ENCODE data around the gene DDAH1. TPM values are rescaled to one million over a fixed set of nuclear protein-coding genes. Genes with fewer than 3 reads are reported as not detected.

Gene DDAH1
- total RNA-seq, 1 donor = 89.0 TPM

DNA sequence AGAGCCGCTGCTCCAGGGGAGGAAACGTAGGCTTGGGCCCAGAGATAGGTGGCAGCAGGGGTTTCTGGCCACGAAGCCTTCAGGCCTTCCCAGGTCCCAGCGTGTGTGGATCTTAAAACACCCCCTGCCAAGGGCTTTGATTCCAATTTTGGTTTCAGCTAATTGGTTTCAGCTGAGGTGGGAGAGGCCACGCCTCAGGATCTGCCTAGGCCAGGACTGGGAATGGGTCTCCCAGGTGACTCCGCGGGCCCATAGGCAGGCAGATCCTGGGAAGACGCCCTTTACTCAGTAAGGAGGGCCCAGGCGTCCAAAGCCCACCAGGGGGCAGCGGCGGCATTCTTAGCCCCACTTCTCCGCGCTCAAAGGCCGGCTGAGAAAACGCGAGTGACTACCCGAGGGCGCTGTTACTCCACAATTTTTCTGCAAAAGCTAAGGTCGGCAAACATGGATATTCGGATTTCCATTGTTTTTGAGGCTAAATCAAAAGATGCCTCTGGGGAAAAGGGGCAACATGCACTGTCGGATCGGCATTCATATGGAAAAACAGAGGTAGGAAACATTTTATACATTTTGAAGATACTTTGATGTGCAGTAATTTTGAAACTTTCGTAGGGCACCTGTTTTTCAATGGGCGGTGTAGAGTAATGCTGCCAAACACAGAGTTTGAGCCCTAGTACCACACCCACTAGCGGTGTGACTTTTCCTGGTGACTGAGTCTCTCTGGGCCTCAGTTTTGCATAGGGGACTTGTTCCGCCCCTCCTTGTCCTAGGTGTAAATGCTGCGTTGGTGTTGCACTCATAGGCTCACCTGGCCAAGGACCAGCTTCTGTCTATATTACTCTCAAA lies 156.7 kb downstream of the DDAH1 start:
- H3K4me2 ChIP-seq (ENCODE audit: insufficient read depth, low read length) = peak overlapping the region; percentile 1
- no peak overlapping the region for H3K4me3 ChIP-seq (ENCODE audit: insufficient read depth, low read length)
- no peak overlapping the region for H2AFZ ChIP-seq (ENCODE audit: low read length)
- H3K79me2 ChIP-seq (ENCODE audit: insufficient read depth, low read length) = no peaks in the 10 kb centered on the region
- H3K9me3 ChIP-seq (ENCODE audit: low read depth, low read length) = no peaks in the 10 kb centered on the region
- H3K4me1 ChIP-seq (ENCODE audit: insufficient read depth, low read length) = peaks cover 23% of the 10 kb centered on the region
- DNase-seq (ENCODE audit: insufficient read length, low spot score, missing footprints) = peak; percentile 79
- H3K27ac ChIP-seq (ENCODE audit: low read depth, low read length) = peak overlapping the region; percentile 47
- H3K27me3 ChIP-seq (ENCODE audit: insufficient read depth, low read length) = no peaks in the 10 kb centered on the region
- TF ChIP-seq, protein P1, sequence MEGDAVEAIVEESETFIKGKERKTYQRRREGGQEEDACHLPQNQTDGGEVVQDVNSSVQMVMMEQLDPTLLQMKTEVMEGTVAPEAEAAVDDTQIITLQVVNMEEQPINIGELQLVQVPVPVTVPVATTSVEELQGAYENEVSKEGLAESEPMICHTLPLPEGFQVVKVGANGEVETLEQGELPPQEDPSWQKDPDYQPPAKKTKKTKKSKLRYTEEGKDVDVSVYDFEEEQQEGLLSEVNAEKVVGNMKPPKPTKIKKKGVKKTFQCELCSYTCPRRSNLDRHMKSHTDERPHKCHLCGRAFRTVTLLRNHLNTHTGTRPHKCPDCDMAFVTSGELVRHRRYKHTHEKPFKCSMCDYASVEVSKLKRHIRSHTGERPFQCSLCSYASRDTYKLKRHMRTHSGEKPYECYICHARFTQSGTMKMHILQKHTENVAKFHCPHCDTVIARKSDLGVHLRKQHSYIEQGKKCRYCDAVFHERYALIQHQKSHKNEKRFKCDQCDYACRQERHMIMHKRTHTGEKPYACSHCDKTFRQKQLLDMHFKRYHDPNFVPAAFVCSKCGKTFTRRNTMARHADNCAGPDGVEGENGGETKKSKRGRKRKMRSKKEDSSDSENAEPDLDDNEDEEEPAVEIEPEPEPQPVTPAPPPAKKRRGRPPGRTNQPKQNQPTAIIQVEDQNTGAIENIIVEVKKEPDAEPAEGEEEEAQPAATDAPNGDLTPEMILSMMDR (IDR thresholded peaks at IDR 0.05; ENCODE audit: extremely low read depth, low read depth, low read length) = peak; percentile 97
- H4K20me1 ChIP-seq (ENCODE audit: insufficient read depth, low read length) = no peaks in the 10 kb centered on the region
- H3K36me3 ChIP-seq (ENCODE audit: insufficient read depth, low read length) = no peaks in the 10 kb centered on the region

DNA sequence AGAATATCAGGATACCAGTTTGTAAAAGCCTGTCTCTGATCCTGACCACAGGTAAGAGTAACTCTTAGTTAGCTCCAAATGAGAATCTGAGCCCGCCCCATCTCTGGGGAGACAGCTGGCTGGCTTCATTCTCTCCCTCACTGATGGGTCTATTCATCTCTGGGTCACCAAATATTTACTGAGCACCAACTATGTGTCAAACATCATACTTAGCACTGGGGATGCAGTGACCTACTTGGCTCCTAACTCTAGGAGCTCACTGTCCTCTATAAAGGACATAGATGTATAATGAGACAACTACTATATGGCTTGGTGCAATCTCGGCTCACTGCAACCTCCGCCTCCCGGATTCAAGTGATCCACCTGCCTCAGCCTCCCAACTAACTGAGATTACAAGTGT lies 158.7 kb downstream of the DDAH1 start:
- H3K36me3 ChIP-seq (ENCODE audit: insufficient read depth, low read length) = no peaks in the 10 kb centered on the region
- TF ChIP-seq, protein P1 (IDR thresholded peaks at IDR 0.05; ENCODE audit: extremely low read depth, low read depth, low read length) = no peak

DNA sequence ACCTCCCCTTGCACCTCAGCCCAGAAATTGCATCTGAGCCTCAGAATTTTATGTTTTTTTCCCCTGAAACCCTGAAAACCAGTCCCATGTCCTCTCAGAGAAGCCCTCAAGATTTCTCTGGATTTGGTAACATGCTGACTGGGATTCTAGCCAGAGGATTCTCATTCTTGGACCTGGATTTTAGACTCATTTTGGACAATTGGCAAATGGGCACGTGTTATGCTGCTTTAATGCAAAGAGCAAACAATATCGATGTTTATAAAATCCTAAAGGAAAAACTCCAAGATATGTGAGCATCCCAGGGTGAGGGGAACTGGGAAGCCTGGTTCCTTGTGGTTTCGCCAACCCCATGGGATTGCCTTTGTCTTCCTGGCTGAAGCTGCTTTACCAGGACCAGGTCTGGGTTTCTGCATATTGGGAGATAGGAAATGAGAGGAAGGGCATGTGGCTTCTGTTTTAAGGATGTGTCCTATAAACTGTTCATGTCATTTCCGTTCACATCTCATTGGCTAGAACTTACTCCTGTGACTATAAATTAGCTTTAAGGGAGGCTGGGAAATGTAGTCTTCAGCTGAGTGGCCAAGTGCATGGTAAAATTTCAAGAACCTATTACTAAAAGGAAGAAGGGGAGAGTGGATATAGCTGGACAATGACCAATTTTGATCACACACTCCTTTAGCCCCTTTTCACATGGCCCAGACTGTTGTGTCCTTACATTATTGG lies 161.4 kb downstream of the DDAH1 start:
- no peaks in the 10 kb centered on the region for H4K20me1 ChIP-seq (ENCODE audit: insufficient read depth, low read length)
- no peaks in the 10 kb centered on the region for H3K27me3 ChIP-seq (ENCODE audit: insufficient read depth, low read length)
- no peak overlapping the region for H3K27ac ChIP-seq (ENCODE audit: low read depth, low read length)
- no peaks in the 10 kb centered on the region for H3K79me2 ChIP-seq (ENCODE audit: insufficient read depth, low read length)
- no peaks in the 10 kb centered on the region for H3K9me3 ChIP-seq (ENCODE audit: low read depth, low read length)
- no peak overlapping the region for H3K4me2 ChIP-seq (ENCODE audit: insufficient read depth, low read length)
- no peaks in the 10 kb centered on the region for H3K36me3 ChIP-seq (ENCODE audit: insufficient read depth, low read length)
- H3K4me1 ChIP-seq (ENCODE audit: insufficient read depth, low read length) = peaks cover 10% of the 10 kb centered on the region
- no peak overlapping the region for H3K4me3 ChIP-seq (ENCODE audit: insufficient read depth, low read length)
- TF ChIP-seq, protein P1 (IDR thresholded peaks at IDR 0.05; ENCODE audit: extremely low read depth, low read depth, low read length) = no peak
- no peak for DNase-seq (ENCODE audit: insufficient read length, low spot score, missing footprints)
- H2AFZ ChIP-seq (ENCODE audit: low read length) = no peak overlapping the region

More for the DNA sequence above, 158.7 kb downstream of the DDAH1 start:
- no peaks in the 10 kb centered on the region for H3K79me2 ChIP-seq (ENCODE audit: insufficient read depth, low read length)
- H3K27ac ChIP-seq (ENCODE audit: low read depth, low read length) = no peak overlapping the region
- H3K4me2 ChIP-seq (ENCODE audit: insufficient read depth, low read length) = no peak overlapping the region
- H3K27me3 ChIP-seq (ENCODE audit: insufficient read depth, low read length) = no peaks in the 10 kb centered on the region
- peaks cover 12% of the 10 kb centered on the region for H3K4me1 ChIP-seq (ENCODE audit: insufficient read depth, low read length)
- no peak overlapping the region for H2AFZ ChIP-seq (ENCODE audit: low read length)
- H4K20me1 ChIP-seq (ENCODE audit: insufficient read depth, low read length) = no peaks in the 10 kb centered on the region
- DNase-seq (ENCODE audit: insufficient read length, low spot score, missing footprints) = no peak
- no peaks in the 10 kb centered on the region for H3K9me3 ChIP-seq (ENCODE audit: low read depth, low read length)
- no peak overlapping the region for H3K4me3 ChIP-seq (ENCODE audit: insufficient read depth, low read length)

DNA sequence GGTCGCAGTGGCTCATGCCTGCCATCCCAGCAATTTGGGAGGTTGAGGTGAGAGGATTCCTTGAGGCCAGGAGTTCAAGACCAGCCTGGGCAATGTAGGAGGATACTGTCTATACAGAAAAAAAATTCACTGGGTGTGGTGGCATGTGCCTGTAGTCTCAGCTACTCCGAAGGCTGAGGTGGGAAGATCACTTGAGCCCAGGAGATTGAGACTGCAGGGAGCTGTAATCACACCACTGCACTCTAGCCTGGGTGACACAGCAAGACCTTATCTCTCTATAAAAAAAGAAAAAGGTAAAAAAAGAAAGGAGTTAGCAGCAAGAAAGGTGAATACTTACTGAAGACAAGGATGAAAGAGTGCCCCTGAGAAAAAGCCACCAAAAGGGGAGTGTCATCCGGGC lies 164.8 kb downstream of the DDAH1 start:
- Histone ChIP-seq H3K4me1 (ENCODE audit: insufficient read depth, low read length) (peaks cover 28% of the 10 kb centered on the region), H3K4me3 (ENCODE audit: insufficient read depth, low read length) (no peak overlapping the region), H4K20me1 (ENCODE audit: insufficient read depth, low read length) (no peaks in the 10 kb centered on the region), H3K36me3 (ENCODE audit: insufficient read depth, low read length) (no peaks in the 10 kb centered on the region), H3K27me3 (ENCODE audit: insufficient read depth, low read length) (no peaks in the 10 kb centered on the region), H3K9me3 (ENCODE audit: low read depth, low read length) (no peaks in the 10 kb centered on the region), H3K79me2 (ENCODE audit: insufficient read depth, low read length) (no peaks in the 10 kb centered on the region), H3K4me2 (ENCODE audit: insufficient read depth, low read length) (no peak overlapping the region), H3K27ac (ENCODE audit: low read depth, low read length) (no peak overlapping the region), H2AFZ (ENCODE audit: low read length) (no peak overlapping the region)
- DNase-seq (ENCODE audit: insufficient read length, low spot score, missing footprints) = no peak
- TF ChIP-seq, protein P1 (IDR thresholded peaks at IDR 0.05; ENCODE audit: extremely low read depth, low read depth, low read length) = no peak

Measured in osteoblast (primary cell).